ENCODE measurements around the gene UNC5A.
A peak's percentile ranks its signal among the peaks of the same experiment; 100 is the strongest.

The UNC5A gene

GRCh38 chr5:176814836-176815438 lies 4.6 kb downstream of the UNC5A start:
- H3K4ac ChIP-seq (ENCODE audit: low read depth, low read length): no peak overlapping the region
- no peak overlapping the region for H2BK15ac ChIP-seq (replicated peaks; ENCODE audit: low read depth)
- no peaks in the 10 kb centered on the region for H3K4me1 ChIP-seq (ENCODE audit: control insufficient read depth, low read depth, low read length)
- H2BK5ac ChIP-seq (ENCODE audit: low read length): no peak overlapping the region
- DNase-seq: no peak
- H3K23ac ChIP-seq (ENCODE audit: low read length): no peak overlapping the region
- no peak overlapping the region for H4K5ac ChIP-seq (ENCODE audit: low read length)
- H3K4me3 ChIP-seq (ENCODE audit: low read length): no peak overlapping the region
- no peaks in the 10 kb centered on the region for H3K79me2 ChIP-seq (ENCODE audit: control insufficient read depth, insufficient read depth, low read length)
- H3K9ac ChIP-seq (ENCODE audit: low read length): no peak overlapping the region
- H3K79me1 ChIP-seq (ENCODE audit: low read length): no peaks in the 10 kb centered on the region
- H3K18ac ChIP-seq (ENCODE audit: low read length): no peak overlapping the region
- H3K27me3 ChIP-seq (ENCODE audit: insufficient read depth, low read length, poor library complexity): peaks cover 19% of the 10 kb centered on the region
- H3K36me3 ChIP-seq (ENCODE audit: control insufficient read depth, insufficient read depth, low read length): no peaks in the 10 kb centered on the region
- H2AK5ac ChIP-seq (ENCODE audit: low read length): no peak overlapping the region
- H3K27ac ChIP-seq (ENCODE audit: low read depth, low read length): no peak overlapping the region
- H3K56ac ChIP-seq (ENCODE audit: low read length): no peak overlapping the region
- H2BK120ac ChIP-seq (ENCODE audit: low read depth, low read length): no peak overlapping the region
- H3K4me2 ChIP-seq (ENCODE audit: low read length): no peak overlapping the region
- no CpG with 5 or more reads among the region's 10 CpGs for WGBS (ENCODE audit: extremely low coverage, insufficient coverage, low lambda C conversion rate)
- H4K8ac ChIP-seq (ENCODE audit: low read depth, low read length): no peak overlapping the region

DNA sequence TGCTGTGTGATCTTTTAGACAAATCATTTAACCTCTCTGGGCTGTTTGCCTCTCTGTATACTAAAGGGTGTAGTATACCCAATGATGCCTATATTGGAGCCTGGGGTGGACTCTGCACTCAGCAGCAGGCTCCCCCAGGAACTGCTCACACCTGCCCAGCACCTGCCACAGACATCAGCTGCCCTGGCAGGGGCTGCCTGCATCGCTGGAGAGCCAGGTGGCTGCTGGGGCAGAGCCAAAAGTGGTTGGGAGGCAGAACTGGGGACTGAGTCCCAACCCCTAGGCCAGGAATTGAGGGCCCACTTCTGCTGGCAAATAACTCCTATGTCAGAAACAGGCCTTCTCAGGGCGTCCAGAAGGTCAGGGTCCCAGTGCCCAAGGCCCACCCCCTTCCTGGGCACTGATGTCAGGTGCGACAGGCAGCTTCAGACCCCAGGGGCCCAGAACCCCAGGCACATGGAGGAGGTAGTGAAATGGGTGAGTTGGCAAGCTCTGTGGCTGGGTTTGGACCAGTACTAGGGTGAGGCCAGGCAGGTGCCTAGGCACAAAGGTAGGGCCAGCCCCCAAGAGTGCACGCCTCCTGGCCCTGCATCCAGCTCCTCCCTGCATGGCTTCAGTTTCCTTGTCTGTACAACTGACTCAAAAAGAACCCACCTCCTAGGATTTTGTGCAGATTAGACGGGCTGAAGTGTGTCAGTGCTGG lies 5.8 kb downstream of the UNC5A start:
- no peak for DNase-seq
- H2AK5ac ChIP-seq (ENCODE audit: low read length): no peak overlapping the region
- H3K56ac ChIP-seq (ENCODE audit: low read length): no peak overlapping the region
- H3K79me2 ChIP-seq (ENCODE audit: control insufficient read depth, insufficient read depth, low read length): no peaks in the 10 kb centered on the region
- H3K18ac ChIP-seq (ENCODE audit: low read length): no peak overlapping the region
- H3K9ac ChIP-seq (ENCODE audit: low read length): no peak overlapping the region
- WGBS (ENCODE audit: extremely low coverage, insufficient coverage, low lambda C conversion rate): no CpG with 5 or more reads among the region's 5 CpGs
- no peak overlapping the region for H3K27ac ChIP-seq (ENCODE audit: low read depth, low read length)
- no peaks in the 10 kb centered on the region for H3K36me3 ChIP-seq (ENCODE audit: control insufficient read depth, insufficient read depth, low read length)
- H3K4me2 ChIP-seq (ENCODE audit: low read length): no peak overlapping the region
- H3K4ac ChIP-seq (ENCODE audit: low read depth, low read length): no peak overlapping the region
- H3K27me3 ChIP-seq (ENCODE audit: insufficient read depth, low read length, poor library complexity): peaks cover 13% of the 10 kb centered on the region
- no peaks in the 10 kb centered on the region for H3K4me1 ChIP-seq (ENCODE audit: control insufficient read depth, low read depth, low read length)
- no peak overlapping the region for H4K8ac ChIP-seq (ENCODE audit: low read depth, low read length)
- H3K79me1 ChIP-seq (ENCODE audit: low read length): no peaks in the 10 kb centered on the region
- no peak overlapping the region for H2BK15ac ChIP-seq (replicated peaks; ENCODE audit: low read depth)
- no peak overlapping the region for H3K4me3 ChIP-seq (ENCODE audit: low read length)
- no peak overlapping the region for H2BK120ac ChIP-seq (ENCODE audit: low read depth, low read length)
- H2BK5ac ChIP-seq (ENCODE audit: low read length): no peak overlapping the region
- no peak overlapping the region for H4K5ac ChIP-seq (ENCODE audit: low read length)
- no peak overlapping the region for H3K23ac ChIP-seq (ENCODE audit: low read length)

GRCh38 chr5:176816791-176817347 lies 6.5 kb downstream of the UNC5A start:
- Histone ChIP-seq H3K4ac (ENCODE audit: low read depth, low read length) (no peak overlapping the region), H2AK5ac (ENCODE audit: low read length) (no peak overlapping the region), H3K18ac (ENCODE audit: low read length) (no peak overlapping the region), H3K4me2 (ENCODE audit: low read length) (no peak overlapping the region), H2BK5ac (ENCODE audit: low read length) (no peak overlapping the region), H3K27me3 (ENCODE audit: insufficient read depth, low read length, poor library complexity) (peaks cover 7% of the 10 kb centered on the region), H3K79me2 (ENCODE audit: control insufficient read depth, insufficient read depth, low read length) (no peaks in the 10 kb centered on the region), H3K79me1 (ENCODE audit: low read length) (no peaks in the 10 kb centered on the region), H3K36me3 (ENCODE audit: control insufficient read depth, insufficient read depth, low read length) (no peaks in the 10 kb centered on the region), H3K23ac (ENCODE audit: low read length) (no peak overlapping the region), H2BK15ac (replicated peaks; ENCODE audit: low read depth) (no peak overlapping the region), H3K27ac (ENCODE audit: low read depth, low read length) (no peak overlapping the region), H3K4me3 (ENCODE audit: low read length) (no peak overlapping the region), H3K56ac (ENCODE audit: low read length) (no peak overlapping the region), H3K9ac (ENCODE audit: low read length) (no peak overlapping the region), H2BK120ac (ENCODE audit: low read depth, low read length) (no peak overlapping the region), H4K8ac (ENCODE audit: low read depth, low read length) (no peak overlapping the region), H3K4me1 (ENCODE audit: control insufficient read depth, low read depth, low read length) (no peaks in the 10 kb centered on the region), H4K5ac (ENCODE audit: low read length) (no peak overlapping the region)
- no CpG with 5 or more reads among the region's 9 CpGs for WGBS (ENCODE audit: extremely low coverage, insufficient coverage, low lambda C conversion rate)
- DNase-seq: no peak

DNA sequence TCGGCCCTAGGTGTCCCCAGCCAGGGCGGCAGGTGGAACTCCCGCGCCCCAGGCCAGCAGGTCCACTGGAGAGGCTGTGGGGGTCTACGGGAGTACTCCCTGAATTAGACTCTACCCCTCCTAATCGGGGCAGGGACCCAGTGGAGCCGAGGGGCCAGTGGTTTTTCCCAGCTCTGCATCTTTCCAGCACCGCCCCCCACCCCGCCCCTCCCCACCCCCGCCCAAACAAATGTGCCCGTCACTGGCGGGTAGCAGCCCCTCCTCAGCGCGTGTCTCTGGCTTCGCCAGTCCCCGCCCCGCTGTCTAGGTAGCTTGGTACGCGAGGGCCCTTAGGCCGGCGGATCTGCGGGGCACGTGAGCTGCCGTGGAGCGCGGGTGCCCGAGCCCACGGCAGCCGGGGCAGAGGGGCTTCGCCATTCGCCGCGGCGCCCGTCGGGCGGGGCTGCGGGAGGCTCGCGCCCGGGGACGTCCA lies 7.0 kb downstream of the UNC5A start:
- H3K56ac ChIP-seq (ENCODE audit: low read length): peak overlapping the region; percentile 76
- no peak overlapping the region for H3K4ac ChIP-seq (ENCODE audit: low read depth, low read length)
- no peak overlapping the region for H4K5ac ChIP-seq (ENCODE audit: low read length)
- H2BK5ac ChIP-seq (ENCODE audit: low read length): no peak overlapping the region
- no peaks in the 10 kb centered on the region for H3K79me1 ChIP-seq (ENCODE audit: low read length)
- peak overlapping the region; percentile 62 for H3K4me2 ChIP-seq (ENCODE audit: low read length)
- H2BK120ac ChIP-seq (ENCODE audit: low read depth, low read length): no peak overlapping the region
- H3K27me3 ChIP-seq (ENCODE audit: insufficient read depth, low read length, poor library complexity): peaks cover 2% of the 10 kb centered on the region
- WGBS (ENCODE audit: extremely low coverage, insufficient coverage, low lambda C conversion rate): no CpG with 5 or more reads among the region's 42 CpGs
- H2AK5ac ChIP-seq (ENCODE audit: low read length): no peak overlapping the region
- H3K27ac ChIP-seq (ENCODE audit: low read depth, low read length): no peak overlapping the region
- H3K79me2 ChIP-seq (ENCODE audit: control insufficient read depth, insufficient read depth, low read length): no peaks in the 10 kb centered on the region
- peak; percentile 42 for DNase-seq
- no peak overlapping the region for H2BK15ac ChIP-seq (replicated peaks; ENCODE audit: low read depth)
- no peaks in the 10 kb centered on the region for H3K4me1 ChIP-seq (ENCODE audit: control insufficient read depth, low read depth, low read length)
- no peak overlapping the region for H3K4me3 ChIP-seq (ENCODE audit: low read length)
- H3K9ac ChIP-seq (ENCODE audit: low read length): peak overlapping the region; percentile 45
- no peaks in the 10 kb centered on the region for H3K36me3 ChIP-seq (ENCODE audit: control insufficient read depth, insufficient read depth, low read length)
- H3K23ac ChIP-seq (ENCODE audit: low read length): no peak overlapping the region
- H4K8ac ChIP-seq (ENCODE audit: low read depth, low read length): no peak overlapping the region
- H3K18ac ChIP-seq (ENCODE audit: low read length): no peak overlapping the region

DNA sequence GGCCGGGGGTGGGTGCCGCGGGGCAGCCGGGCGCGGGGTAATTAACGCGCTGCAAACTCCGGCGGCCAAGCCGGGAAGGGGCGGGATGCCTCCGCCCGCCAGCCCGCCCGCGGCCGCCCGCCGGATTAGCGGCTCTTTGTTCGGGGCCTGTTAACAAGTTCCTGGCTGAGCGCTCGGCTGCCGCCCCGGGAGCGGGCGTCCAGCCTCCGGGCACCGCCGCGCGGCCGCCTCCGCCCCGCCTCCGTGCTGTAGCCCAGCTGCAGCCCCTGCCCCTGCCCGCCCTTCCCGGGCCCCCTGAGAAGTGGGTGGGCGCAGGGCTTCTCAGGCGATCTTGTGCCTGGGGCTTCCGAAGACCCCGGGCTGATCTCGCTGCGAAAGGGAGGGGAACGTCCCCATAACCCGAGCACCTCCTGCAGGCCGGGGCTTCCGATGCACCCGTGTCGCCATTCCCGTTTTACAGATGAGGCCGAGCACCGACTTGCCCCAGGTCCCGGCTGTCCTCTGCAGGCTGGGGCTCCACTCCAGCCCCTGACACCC lies 7.5 kb downstream of the UNC5A start:
- Histone ChIP-seq H3K36me3 (ENCODE audit: control insufficient read depth, insufficient read depth, low read length) (no peaks in the 10 kb centered on the region), H3K27ac (ENCODE audit: low read depth, low read length) (no peak overlapping the region), H4K5ac (ENCODE audit: low read length) (no peak overlapping the region), H3K4me1 (ENCODE audit: control insufficient read depth, low read depth, low read length) (no peaks in the 10 kb centered on the region), H3K4me2 (ENCODE audit: low read length) (peak overlapping the region; percentile 62), H3K9ac (ENCODE audit: low read length) (peak overlapping the region; percentile 45), H2AK5ac (ENCODE audit: low read length) (no peak overlapping the region), H3K23ac (ENCODE audit: low read length) (no peak overlapping the region), H4K8ac (ENCODE audit: low read depth, low read length) (no peak overlapping the region), H3K27me3 (ENCODE audit: insufficient read depth, low read length, poor library complexity) (peaks cover 2% of the 10 kb centered on the region), H2BK5ac (ENCODE audit: low read length) (no peak overlapping the region), H3K79me2 (ENCODE audit: control insufficient read depth, insufficient read depth, low read length) (no peaks in the 10 kb centered on the region), H3K4ac (ENCODE audit: low read depth, low read length) (no peak overlapping the region), H3K56ac (ENCODE audit: low read length) (peak overlapping the region; percentile 76), H3K79me1 (ENCODE audit: low read length) (no peaks in the 10 kb centered on the region), H2BK120ac (ENCODE audit: low read depth, low read length) (no peak overlapping the region), H3K4me3 (ENCODE audit: low read length) (no peak overlapping the region), H3K18ac (ENCODE audit: low read length) (no peak overlapping the region), H2BK15ac (replicated peaks; ENCODE audit: low read depth) (no peak overlapping the region)
- WGBS (ENCODE audit: extremely low coverage, insufficient coverage, low lambda C conversion rate): no CpG with 5 or more reads among the region's 55 CpGs
- DNase-seq: peak; percentile 73
